Measurements from ENCODE around the gene ELAVL2.

- TF ChIP-seq EZH2 (IDR thresholded peaks at IDR 0.05), result no peak
- no peak for TF ChIP-seq CTCF (IDR thresholded peaks at IDR 0.05)
- no peak for TF ChIP-seq EZH2phosphoT487 (IDR thresholded peaks at IDR 0.05)
These were observed 89.7 kb downstream of the ELAVL2 start for GRCh38 chr9:23736293-23736692.
